ENCODE measurements around the gene RYK. TPM values are rescaled to one million over a fixed set of nuclear protein-coding genes. Genes with fewer than 3 reads are reported as not detected.

Gene RYK
- total RNA-seq (2022; extraction: Qiagen RNA extraction), result 26.0 to 32.0 TPM (median 27.4 TPM) in 5 replicates

GRCh38 chr3:134250717-134251220 is at the start of gene RYK:
Gene RYK, minus strand, starts transcription at chr3:134250859. Its CDS starts 205 bp downstream, at chr3:134250654.

Other genes starting within 250 kb of the RYK start
- 0.02 to 0.44 TPM (median 0.15 TPM) in 5 replicates for gene SLCO2A1, start 220.9 kb downstream of the RYK start, total RNA-seq (2022; extraction: Qiagen RNA extraction)
- 44.9 to 52.4 TPM (median 49.4 TPM) in 5 replicates for gene AMOTL2, start 123.6 kb upstream of the RYK start, total RNA-seq (2022; extraction: Qiagen RNA extraction)
- gene ANAPC13, start 235.1 kb upstream of the RYK start, total RNA-seq (2022; extraction: Qiagen RNA extraction), result 46.9 to 55.0 TPM (median 48.4 TPM) in 5 replicates
- gene CEP63, start 235.2 kb upstream of the RYK start, total RNA-seq (2022; extraction: Qiagen RNA extraction), result 11.2 to 18.9 TPM (median 12.9 TPM) in 5 replicates